HL-60 (cell line): ENCODE data around the gene PPP2R5C.

ENCODE experiments used
- DNase-seq, 2 experiments: peaks; one replicate each; pipeline ENCODE4 v3.0.0-alpha.2; 2010 to 2020; ENCODE audit warnings: low read depth in 1 of 2, low spot score in 1 of 2
- H3K27ac ChIP-seq: fragments of 250-450 bp; sonication (Bioruptor Pico); replicated peaks from 2 replicates; pipeline ENCODE4 v1.5.1; 2020; ENCODE audit warnings: mild to moderate bottlenecking, moderate library complexity
- H3K27me3 ChIP-seq: fragments of 250-450 bp; sonication (Bioruptor Pico); 2 replicates; pipeline ENCODE4 v1.5.1; 2021; ENCODE audit warnings: mild to moderate bottlenecking, moderate library complexity; ENCODE audit not compliant: insufficient read depth, poor library complexity, severe bottlenecking
- H3K4me3 ChIP-seq: replicated peaks from 2 replicates; pipeline ENCODE4 v1.5.1; 2011; ENCODE audit warnings: mild to moderate bottlenecking, control low read depth, low read length; ENCODE audit not compliant: insufficient read depth
- GABPA ChIP-seq: IDR thresholded peaks from 2 replicates; pipeline ENCODE4 v1.6.1; 2012; ENCODE audit warnings: low read depth
- POLR2AphosphoS5 ChIP-seq: IDR thresholded peaks from 2 replicates; pipeline ENCODE4 v1.6.1; 2012; ENCODE audit warnings: low read depth
- SPI1 ChIP-seq: IDR thresholded peaks from 2 replicates; pipeline ENCODE4 v1.6.1; 2012; ENCODE audit warnings: low read depth, mild to moderate bottlenecking, borderline replicate concordance
- TF ChIP-seq, protein P1 (sequence below): IDR thresholded peaks from 2 replicates; pipeline ENCODE4 v1.6.1; 2012; ENCODE audit warnings: low read depth; ENCODE audit not compliant: insufficient replicate concordance
- TF ChIP-seq, protein P2 (sequence below): IDR thresholded peaks from one replicate; pipeline ENCODE4 v1.5.1; 2011; ENCODE audit warnings: low read length, control low read depth, inconsistent platforms; ENCODE audit not compliant: insufficient read depth

PPP2R5C gene

DNA sequence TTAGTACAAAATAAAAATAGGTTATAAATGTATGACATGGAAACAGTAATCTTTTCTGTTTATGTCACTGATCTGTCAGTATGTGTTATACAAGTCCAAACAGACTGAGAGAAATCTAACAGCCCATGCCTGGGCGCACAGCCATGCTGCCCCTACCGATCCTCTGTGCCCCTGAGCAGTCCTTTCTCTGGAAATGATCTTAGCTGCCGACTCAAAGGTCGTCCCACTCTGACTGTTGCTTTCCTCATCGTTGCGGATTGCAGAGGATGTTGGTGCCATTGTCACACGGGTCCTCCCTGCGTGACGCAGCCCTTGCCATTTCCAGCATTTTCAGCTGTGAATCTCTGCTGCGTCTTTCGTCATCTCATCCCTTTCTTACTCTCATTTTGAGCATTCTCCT is 119.9 kb downstream of the PPP2R5C start:
- Histone ChIP-seq H3K27me3 (no peaks in the 10 kb centered on the region), H3K4me3 (no peak overlapping the region), H3K27ac (no peak overlapping the region)
- no peak for DNase-seq
- TF ChIP-seq, protein P1, sequence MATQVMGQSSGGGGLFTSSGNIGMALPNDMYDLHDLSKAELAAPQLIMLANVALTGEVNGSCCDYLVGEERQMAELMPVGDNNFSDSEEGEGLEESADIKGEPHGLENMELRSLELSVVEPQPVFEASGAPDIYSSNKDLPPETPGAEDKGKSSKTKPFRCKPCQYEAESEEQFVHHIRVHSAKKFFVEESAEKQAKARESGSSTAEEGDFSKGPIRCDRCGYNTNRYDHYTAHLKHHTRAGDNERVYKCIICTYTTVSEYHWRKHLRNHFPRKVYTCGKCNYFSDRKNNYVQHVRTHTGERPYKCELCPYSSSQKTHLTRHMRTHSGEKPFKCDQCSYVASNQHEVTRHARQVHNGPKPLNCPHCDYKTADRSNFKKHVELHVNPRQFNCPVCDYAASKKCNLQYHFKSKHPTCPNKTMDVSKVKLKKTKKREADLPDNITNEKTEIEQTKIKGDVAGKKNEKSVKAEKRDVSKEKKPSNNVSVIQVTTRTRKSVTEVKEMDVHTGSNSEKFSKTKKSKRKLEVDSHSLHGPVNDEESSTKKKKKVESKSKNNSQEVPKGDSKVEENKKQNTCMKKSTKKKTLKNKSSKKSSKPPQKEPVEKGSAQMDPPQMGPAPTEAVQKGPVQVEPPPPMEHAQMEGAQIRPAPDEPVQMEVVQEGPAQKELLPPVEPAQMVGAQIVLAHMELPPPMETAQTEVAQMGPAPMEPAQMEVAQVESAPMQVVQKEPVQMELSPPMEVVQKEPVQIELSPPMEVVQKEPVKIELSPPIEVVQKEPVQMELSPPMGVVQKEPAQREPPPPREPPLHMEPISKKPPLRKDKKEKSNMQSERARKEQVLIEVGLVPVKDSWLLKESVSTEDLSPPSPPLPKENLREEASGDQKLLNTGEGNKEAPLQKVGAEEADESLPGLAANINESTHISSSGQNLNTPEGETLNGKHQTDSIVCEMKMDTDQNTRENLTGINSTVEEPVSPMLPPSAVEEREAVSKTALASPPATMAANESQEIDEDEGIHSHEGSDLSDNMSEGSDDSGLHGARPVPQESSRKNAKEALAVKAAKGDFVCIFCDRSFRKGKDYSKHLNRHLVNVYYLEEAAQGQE, result no peak
- TF ChIP-seq POLR2AphosphoS5 (no peak), GABPA (no peak)

DNA sequence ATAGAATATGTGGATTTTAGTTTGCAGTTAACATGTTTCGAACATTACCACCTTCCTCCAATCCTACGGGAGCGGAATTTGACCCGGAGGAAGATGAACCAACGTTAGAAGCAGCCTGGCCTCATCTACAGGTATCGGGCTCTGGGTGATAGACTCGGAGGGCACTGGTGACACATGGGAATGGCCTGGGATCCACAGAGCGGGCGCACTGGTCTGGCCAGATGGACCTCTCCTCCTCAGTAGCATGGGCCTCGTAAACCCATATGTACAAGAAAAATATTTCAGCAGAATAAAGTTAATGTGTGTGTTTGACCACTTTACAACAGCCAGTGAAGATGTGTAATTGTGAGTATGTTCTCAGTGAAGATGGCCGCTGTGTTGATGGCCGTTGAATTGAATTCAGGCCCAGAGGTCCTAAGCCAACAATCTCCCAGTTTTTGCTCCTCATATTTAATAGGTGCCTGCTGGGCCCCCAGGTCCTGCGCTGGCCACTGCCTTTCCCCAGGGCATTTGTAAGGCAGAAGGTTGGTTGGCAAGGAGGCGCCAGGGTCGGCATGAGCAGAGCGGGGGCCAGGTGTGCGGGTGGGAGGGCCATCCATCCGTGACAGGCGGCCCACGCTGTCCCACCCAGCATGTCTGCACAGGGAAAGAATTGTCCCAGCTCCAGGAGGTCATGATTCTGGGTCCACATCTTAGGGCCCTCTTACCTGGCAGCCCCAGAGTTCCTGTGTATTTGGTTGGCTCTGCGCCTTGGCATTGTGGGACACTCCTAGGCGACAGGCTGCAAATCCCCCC is 120.8 kb downstream of the PPP2R5C start:
- Histone ChIP-seq H3K27ac (no peak overlapping the region), H3K4me3 (no peak overlapping the region), H3K27me3 (no peaks in the 10 kb centered on the region)
- TF ChIP-seq, protein P2, sequence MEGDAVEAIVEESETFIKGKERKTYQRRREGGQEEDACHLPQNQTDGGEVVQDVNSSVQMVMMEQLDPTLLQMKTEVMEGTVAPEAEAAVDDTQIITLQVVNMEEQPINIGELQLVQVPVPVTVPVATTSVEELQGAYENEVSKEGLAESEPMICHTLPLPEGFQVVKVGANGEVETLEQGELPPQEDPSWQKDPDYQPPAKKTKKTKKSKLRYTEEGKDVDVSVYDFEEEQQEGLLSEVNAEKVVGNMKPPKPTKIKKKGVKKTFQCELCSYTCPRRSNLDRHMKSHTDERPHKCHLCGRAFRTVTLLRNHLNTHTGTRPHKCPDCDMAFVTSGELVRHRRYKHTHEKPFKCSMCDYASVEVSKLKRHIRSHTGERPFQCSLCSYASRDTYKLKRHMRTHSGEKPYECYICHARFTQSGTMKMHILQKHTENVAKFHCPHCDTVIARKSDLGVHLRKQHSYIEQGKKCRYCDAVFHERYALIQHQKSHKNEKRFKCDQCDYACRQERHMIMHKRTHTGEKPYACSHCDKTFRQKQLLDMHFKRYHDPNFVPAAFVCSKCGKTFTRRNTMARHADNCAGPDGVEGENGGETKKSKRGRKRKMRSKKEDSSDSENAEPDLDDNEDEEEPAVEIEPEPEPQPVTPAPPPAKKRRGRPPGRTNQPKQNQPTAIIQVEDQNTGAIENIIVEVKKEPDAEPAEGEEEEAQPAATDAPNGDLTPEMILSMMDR, result no peak
- TF ChIP-seq SPI1 (no peak), GABPA (no peak), POLR2AphosphoS5 (no peak)
- TF ChIP-seq, protein P1, result no peak
- no peak for DNase-seq

DNA sequence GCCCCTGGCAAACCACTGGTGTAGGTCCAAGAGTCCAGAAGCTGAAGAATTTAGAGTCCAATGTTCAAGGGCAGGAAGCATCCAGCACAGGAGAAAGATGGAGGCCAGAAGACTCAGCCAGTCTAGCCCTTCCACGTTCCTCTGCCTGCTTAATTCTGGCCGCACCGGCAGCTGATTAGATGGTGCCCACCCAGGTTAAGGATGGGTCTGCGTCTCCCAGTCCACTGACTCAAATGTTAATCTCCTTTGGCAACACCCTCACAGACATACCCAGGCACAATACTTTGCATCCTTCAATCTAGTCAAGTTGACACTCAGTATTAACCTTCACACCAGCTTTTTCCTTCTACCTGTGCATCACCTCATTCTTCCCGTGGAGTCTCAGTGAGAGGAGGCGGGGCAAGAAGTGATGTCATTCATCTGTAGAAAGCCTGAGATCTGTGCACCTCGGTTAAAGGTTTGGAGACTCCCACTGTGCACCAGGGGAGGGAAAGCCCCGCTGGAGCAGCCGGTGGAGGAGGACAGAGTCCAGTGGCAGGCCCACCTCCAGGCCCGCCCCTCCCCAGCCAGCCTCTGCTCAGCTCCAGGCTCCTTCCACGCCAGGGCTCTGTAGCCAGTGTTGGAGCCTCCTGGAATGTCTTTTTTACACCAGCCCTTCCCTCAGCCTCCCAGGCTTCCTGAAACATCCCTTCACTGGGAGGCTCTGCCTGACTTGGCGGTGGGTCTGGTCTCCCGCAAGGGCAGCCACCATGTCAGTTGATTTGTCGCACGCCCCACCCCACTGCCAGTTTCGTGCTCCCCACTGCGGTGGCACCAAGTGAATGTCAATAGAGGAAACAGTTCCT is 122.8 kb downstream of the PPP2R5C start:
- TF ChIP-seq, protein P1, result no peak
- TF ChIP-seq GABPA (no peak), SPI1 (no peak), POLR2AphosphoS5 (no peak)
- TF ChIP-seq, protein P2, result no peak
- H3K27ac ChIP-seq, result no peak overlapping the region
- H3K27me3 ChIP-seq, result no peaks in the 10 kb centered on the region
- H3K4me3 ChIP-seq, result no peak overlapping the region
- no peak for DNase-seq
